Cardiac muscle cell (in vitro differentiated cells and primary cell): Measurements from ENCODE around the gene KCNMB4. TPM values are rescaled to one million over a fixed set of nuclear protein-coding genes. Genes with fewer than 3 reads are reported as not detected.
"Not testable (repeated sequence)": the region's sequence is repeated elsewhere in the genome, so short reads cannot be mapped to it uniquely, and the experiment has no call there.

Experiments used
- DNase-seq, 2 donors: peaks; one replicate each; pipeline versions ENCODE4 v3.0.0 to v3.0.0-alpha.2; 2010 to 2017; ENCODE audit warnings: low read depth in 1 of 2, low spot score in 1 of 2
- H3K27ac ChIP-seq: fragments of 200-600 bp; sonication (generic); 2 replicates; pipeline ENCODE4 v1.5.1; 2016
- H3K27me3 ChIP-seq: fragments of 200-600 bp; sonication (generic); 2 replicates; pipeline ENCODE4 v1.6.0; 2016; ENCODE audit warnings: control low read depth
- H3K36me3 ChIP-seq: fragments of 200-600 bp; sonication (generic); 2 replicates; pipeline ENCODE4 v1.5.1; 2016; ENCODE audit warnings: control low read depth
- H3K4me1 ChIP-seq: fragments of 200-600 bp; sonication (generic); 2 replicates; pipeline ENCODE4 v1.8.1; 2017; ENCODE audit warnings: low read depth, mild to moderate bottlenecking, mixed run types
- H3K4me3 ChIP-seq: fragments of 200-600 bp; sonication (generic); 2 replicates; pipeline ENCODE4 v1.5.1; 2016; ENCODE audit warnings: mild to moderate bottlenecking
- H3K9me3 ChIP-seq: fragments of 200-600 bp; sonication (generic); 2 replicates; pipeline ENCODE4 v1.5.1; 2017; ENCODE audit warnings: low read depth, mild to moderate bottlenecking, control low read depth
- CTCF ChIP-seq: IDR thresholded peaks from 2 replicates; pipeline ENCODE4 v1.5.1; 2012; ENCODE audit warnings: low read depth, mild to moderate bottlenecking, low read length
- polyA plus RNA-seq: library from polyadenylated mRNA; unstranded; fragments of >200 nt; fragmentation: Nextera tagmentation; extraction: Ambion mirVana; gene quantifications from 2 replicates; pipeline ENCODE4 v1.2.1, GENCODE V29; 2016
- total RNA-seq: library from RNA; depleted of rRNA; stranded (reverse); fragments of >200 nt; gene quantifications from 2 replicates; pipeline ENCODE4 v1.2.3, GENCODE V29; 2016

Gene KCNMB4
- total and polyA plus RNA-seq, 2 experiments from 2014 or later, result 22.4 to 22.8 TPM

DNA sequence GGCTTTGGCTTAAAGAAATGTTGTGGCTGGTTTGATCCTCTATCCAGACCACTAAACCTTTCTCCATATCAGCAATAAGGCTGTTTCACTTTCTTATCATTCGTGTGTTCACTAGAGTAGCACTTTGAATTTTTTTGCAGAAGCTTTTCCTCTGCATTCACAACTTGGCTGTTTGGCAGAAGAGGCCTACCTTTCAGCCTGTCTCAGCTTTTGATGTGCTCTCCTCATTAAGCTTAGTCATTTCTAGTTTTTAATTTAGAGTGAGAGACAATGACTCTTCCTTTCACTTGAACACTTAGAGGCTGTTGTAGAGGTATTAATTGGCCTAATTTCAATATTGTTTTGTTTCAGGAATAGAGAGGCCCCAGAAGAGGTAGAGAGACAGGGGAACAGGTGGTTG lies 13.8 kb downstream of the KCNMB4 start:
- no peak for TF ChIP-seq CTCF
- no peaks in the 10 kb centered on the region for H3K27me3 ChIP-seq
- no peaks in the 10 kb centered on the region for H3K36me3 ChIP-seq
- DNase-seq, result no peak
- no peaks in the 10 kb centered on the region for H3K9me3 ChIP-seq
- no peak overlapping the region for H3K27ac ChIP-seq
- H3K4me1 ChIP-seq, result no peaks in the 10 kb centered on the region
- H3K4me3 ChIP-seq, result no peak overlapping the region

DNA sequence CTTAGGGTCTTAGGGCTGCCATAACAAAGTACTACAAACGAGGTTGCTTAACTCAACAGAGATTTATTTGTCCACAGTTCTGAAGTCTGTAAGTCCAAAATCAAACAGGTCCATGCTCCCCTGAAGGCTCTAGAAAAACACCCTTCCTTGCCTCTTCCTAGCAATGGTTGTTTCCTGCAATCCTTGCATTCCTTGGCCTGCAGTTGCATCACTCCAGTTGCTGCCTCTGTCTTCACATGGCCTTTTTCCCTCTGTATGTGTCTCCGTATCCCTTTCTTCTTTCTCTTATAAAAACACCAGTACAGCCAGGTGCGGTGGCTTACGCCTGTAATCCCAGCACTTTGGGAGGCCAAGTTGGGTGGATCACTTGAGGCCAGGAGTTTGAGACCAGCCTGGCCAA lies 17.4 kb downstream of the KCNMB4 start:
- no peak overlapping the region for H3K4me3 ChIP-seq
- H3K36me3 ChIP-seq, result no peaks in the 10 kb centered on the region
- peaks cover 6% of the 10 kb centered on the region for H3K4me1 ChIP-seq
- H3K9me3 ChIP-seq, result no peaks in the 10 kb centered on the region
- H3K27me3 ChIP-seq, result no peaks in the 10 kb centered on the region
- no peak overlapping the region for H3K27ac ChIP-seq
- TF ChIP-seq CTCF, result no peak
- peak in 1 of 2 donors; percentile 49 for DNase-seq

- no peak overlapping the region for H3K4me3 ChIP-seq
- no peak for DNase-seq
- peaks cover 6% of the 10 kb centered on the region for H3K4me1 ChIP-seq
- no peaks in the 10 kb centered on the region for H3K36me3 ChIP-seq
- H3K27me3 ChIP-seq, result no peaks in the 10 kb centered on the region
- no peak for TF ChIP-seq CTCF
- H3K9me3 ChIP-seq, result no peaks in the 10 kb centered on the region
- H3K27ac ChIP-seq, result no peak overlapping the region
Observed at GRCh38 chr12:70383886-70384285, 17.8 kb downstream of the KCNMB4 start.

- Histone ChIP-seq H3K27ac (peak overlapping the region; percentile 66), H3K9me3 (no peaks in the 10 kb centered on the region), H3K4me3 (no peak overlapping the region), H3K4me1 (peaks cover 6% of the 10 kb centered on the region), H3K27me3 (no peaks in the 10 kb centered on the region), H3K36me3 (no peaks in the 10 kb centered on the region)
- peak in 1 of 2 donors; percentile 10 for DNase-seq
- no peak for TF ChIP-seq CTCF
Observed at GRCh38 chr12:70386771-70387170, 20.7 kb downstream of the KCNMB4 start.

DNA sequence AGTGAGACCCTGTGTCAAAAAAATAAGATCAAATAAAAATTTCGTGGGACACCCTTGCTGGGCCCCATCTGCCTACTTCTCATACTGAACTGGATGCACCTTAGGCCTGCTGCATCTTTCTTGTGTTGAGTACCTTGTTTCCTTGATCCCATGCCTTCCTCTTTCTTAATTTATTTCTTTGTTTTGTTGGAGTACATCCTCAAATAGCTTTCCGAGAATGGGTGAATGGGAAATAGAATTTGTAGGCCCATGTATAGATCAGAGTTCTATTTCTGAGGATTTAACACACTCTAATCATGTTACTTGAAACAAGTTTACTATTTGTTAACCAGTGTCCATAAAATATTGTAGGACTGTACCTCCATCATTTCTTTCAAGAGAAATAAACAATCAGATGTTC lies 23.6 kb downstream of the KCNMB4 start:
- no peak overlapping the region for H3K4me3 ChIP-seq
- no peaks in the 10 kb centered on the region for H3K27me3 ChIP-seq
- H3K9me3 ChIP-seq, result no peaks in the 10 kb centered on the region
- TF ChIP-seq CTCF, result no peak
- H3K36me3 ChIP-seq, result no peaks in the 10 kb centered on the region
- H3K27ac ChIP-seq, result no peak overlapping the region
- H3K4me1 ChIP-seq, result peaks cover 6% of the 10 kb centered on the region
- DNase-seq, result no peak

- H3K27ac ChIP-seq, H3K4me3 ChIP-seq, DNase-seq, H3K4me1 ChIP-seq, H3K9me3 ChIP-seq, H3K36me3 ChIP-seq, H3K27me3 ChIP-seq: not testable (repeated sequence)
Observed at GRCh38 chr12:70392631-70393030, 26.5 kb downstream of the KCNMB4 start.
